Adrenal gland (tissue), 12 donors: Measurements from ENCODE around the gene GLIS1. TPM values are rescaled to one million over a fixed set of nuclear protein-coding genes. Genes with fewer than 3 reads are reported as not detected.

ENCODE experiments used
- DNase-seq, 7 donors: peaks; one replicate each; pipeline ENCODE4 v3.0.0-alpha.2; 2019 to 2020
- H3K27ac ChIP-seq, 5 donors: fragments of 200-600 bp; sonication (generic) in 4 of 5; 1 replicate in 3 of 5; 2 replicates in 2 of 5; pipeline versions ENCODE4 v1.5.1 to v1.8.0; 2016 to 2020; ENCODE audit warnings: mild to moderate bottlenecking in 1 of 5
- H3K27me3 ChIP-seq: fragments of 200-600 bp; 2 replicates; pipeline ENCODE4 v1.8.0; 2021
- H3K36me3 ChIP-seq, 2 donors: fragments of 200-600 bp; replicated peaks in 1 of 2; 1 replicate in 1 of 2; 2 replicates in 1 of 2; pipeline versions ENCODE4 v1.5.1 to v1.8.0; 2018 to 2022
- H3K4me1 ChIP-seq, 2 donors: fragments of 200-600 bp; replicated peaks in 1 of 2; 1 replicate in 1 of 2; 2 replicates in 1 of 2; pipeline versions ENCODE4 v1.5.1 to v1.8.0; 2018 to 2021
- H3K4me3 ChIP-seq, 4 donors: fragments of 200-600 bp; sonication (generic) in 3 of 4; one replicate each; pipeline ENCODE4 v1.5.1; 2016 to 2018
- H3K9me3 ChIP-seq, 3 donors: fragments of 200-600 bp; sonication (generic) in 1 of 3; replicated peaks in 1 of 3; 1 replicate in 2 of 3; 2 replicates in 1 of 3; pipeline versions ENCODE4 v1.5.1 to v1.8.0; 2016 to 2021
- POLR2A ChIP-seq, 2 donors: fragments of 450-650 bp; IDR thresholded peaks; one replicate each; pipeline ENCODE4 v1.6.1; 2017; ENCODE audit warnings: antibody characterized with exemption in 2 of 2, mild to moderate bottlenecking in 2 of 2, moderate library complexity in 1 of 2
- WGBS, 4 donors: extraction: QIAGEN DNeasy Blood & Tissue Kit in 2 of 4; methylation state at CpG; one replicate each; pipeline versions ENCODE4 v1.1.5 to v1.1.7; 2013 to 2017; 5-methylcytosine and 5-hydroxymethylcytosine counted together
- intact Hi-C, 2 donors: fragments of 100-400 bp; cut with DNase I; formaldehyde crosslinking; loops; one replicate each; pipeline versions ENCODE4 v1.14.1 to v1.15.0; 2022 to 2023
- polyA plus RNA-seq, 3 donors: library from polyadenylated mRNA; stranded (reverse); fragments of 200-250 nt in 2 of 3; fragments of 350-450 nt in 1 of 3; fragmentation: Illumina TruSeq in 1 of 3; extraction: RNeasy Lipid Tissue Mini Kit (QIAGEN cat#74804) in 1 of 3; gene quantifications; one replicate each; pipeline ENCODE4 v1.2.3, GENCODE V29; 2013 to 2014
- total RNA-seq, 9 donors: library from RNA; depleted of rRNA in 4 of 9; stranded (reverse); fragments of >200 nt in 4 of 9; fragments of 120-200 nt in 1 of 9; fragmentation: NEBNext Ultra II Directional in 1 of 9; extraction: Animal tissue kit (Norgen Biotek cat#: 25700) in 1 of 9; gene quantifications; one replicate each; pipeline versions ENCODE4 v1.1.0 to v1.2.4, GENCODE V29; 2013 to 2023
- TF ChIP-seq, protein P1 (sequence below), 6 experiments: fragments of 450-650 bp in 4 of 6; fragments of 200-600 bp in 2 of 6; sonication (generic) in 1 of 6; IDR thresholded peaks; 1 replicate in 5 of 6; 2 replicates in 1 of 6; pipeline versions ENCODE4 v1.5.1 to v1.8.0; 2016 to 2021; ENCODE audit warnings: antibody characterized with exemption in 6 of 6, mild to moderate bottlenecking in 2 of 6, moderate library complexity in 1 of 6
- donor health status: healthy with polysubstance abuse.
- donor health status: Bipolar disorder and iron deficiency.
- donor health status: DM: yes; HTN: yes; CAD: no.
- donor health status: DM: no; HTN: no; CAD: no.
- donor health status: DM: no; HTN: no; CAD: no.
- donor health status: DM: yes; HTN: yes; CAD: no.

The GLIS1 gene
- total and polyA plus RNA-seq, 12 donors: 0.08 to 0.37 (median 0.14) TPM; not detected in 6

DNA sequence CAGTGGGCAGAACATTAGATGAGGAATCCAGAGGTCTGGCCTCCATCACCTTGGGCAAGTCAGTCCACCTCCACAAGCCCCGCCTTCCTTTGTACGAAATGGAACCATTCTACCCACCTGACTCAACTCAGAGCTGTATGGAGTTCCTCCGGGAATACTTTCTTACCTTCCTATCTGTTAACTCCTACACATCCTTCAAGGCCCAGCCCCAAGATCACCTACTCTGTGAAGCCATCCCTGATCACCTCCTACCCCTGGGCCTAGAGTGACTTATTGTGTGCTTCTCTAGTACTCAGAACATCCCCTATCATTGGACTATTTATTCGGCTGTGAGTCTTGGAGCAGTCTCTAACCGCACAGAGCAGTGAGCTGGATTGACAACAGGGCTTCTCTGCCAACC, 66.7 kb downstream of the GLIS1 start:
- Histone ChIP-seq H3K9me3 (no peaks in the 10 kb centered on the region), H3K4me1 (no peaks in the 10 kb centered on the region), H3K27me3 (no peaks in the 10 kb centered on the region), H3K27ac (no peak overlapping the region), H3K4me3 (no peak overlapping the region), H3K36me3 (no peaks in the 10 kb centered on the region)
- intact Hi-C loops: no loop called here
- 94 to 96% (median 95%) methylated on average over 3 to 5 of the region's 5 CpGs for WGBS, 4 donors
- TF ChIP-seq, protein P1, sequence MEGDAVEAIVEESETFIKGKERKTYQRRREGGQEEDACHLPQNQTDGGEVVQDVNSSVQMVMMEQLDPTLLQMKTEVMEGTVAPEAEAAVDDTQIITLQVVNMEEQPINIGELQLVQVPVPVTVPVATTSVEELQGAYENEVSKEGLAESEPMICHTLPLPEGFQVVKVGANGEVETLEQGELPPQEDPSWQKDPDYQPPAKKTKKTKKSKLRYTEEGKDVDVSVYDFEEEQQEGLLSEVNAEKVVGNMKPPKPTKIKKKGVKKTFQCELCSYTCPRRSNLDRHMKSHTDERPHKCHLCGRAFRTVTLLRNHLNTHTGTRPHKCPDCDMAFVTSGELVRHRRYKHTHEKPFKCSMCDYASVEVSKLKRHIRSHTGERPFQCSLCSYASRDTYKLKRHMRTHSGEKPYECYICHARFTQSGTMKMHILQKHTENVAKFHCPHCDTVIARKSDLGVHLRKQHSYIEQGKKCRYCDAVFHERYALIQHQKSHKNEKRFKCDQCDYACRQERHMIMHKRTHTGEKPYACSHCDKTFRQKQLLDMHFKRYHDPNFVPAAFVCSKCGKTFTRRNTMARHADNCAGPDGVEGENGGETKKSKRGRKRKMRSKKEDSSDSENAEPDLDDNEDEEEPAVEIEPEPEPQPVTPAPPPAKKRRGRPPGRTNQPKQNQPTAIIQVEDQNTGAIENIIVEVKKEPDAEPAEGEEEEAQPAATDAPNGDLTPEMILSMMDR (IDR thresholded peaks at IDR 0.05): no peak
- TF ChIP-seq POLR2A (IDR thresholded peaks at IDR 0.05): no peak
- DNase-seq: no peak

DNA sequence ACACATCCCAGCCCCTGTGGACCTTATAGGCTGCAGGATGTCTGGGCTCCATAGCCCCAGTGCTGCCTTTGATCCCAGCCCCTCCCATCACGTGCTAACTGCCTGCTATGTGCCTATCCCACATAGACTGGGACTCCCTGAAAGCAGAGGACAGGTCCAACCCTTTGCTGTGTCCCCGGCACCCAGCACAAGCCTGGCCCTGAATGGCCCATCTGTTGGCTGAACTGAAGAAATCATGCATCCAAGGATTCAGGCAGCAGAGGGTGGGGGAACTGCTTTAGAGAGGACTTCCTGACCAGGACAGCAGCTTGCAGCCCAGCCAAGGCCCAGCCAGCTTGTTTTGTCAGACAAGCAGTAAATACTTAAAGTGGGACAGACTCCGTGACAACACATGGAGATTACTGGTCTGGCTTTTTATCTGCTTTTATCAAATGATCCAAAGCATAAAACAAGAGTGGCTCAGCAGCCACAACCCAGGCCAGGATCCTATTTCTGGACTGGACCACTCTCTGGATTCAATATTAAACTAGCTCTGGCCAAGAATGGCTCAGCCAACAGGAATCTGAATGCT, 69.3 kb downstream of the GLIS1 start:
- Histone ChIP-seq H3K27ac (no peak overlapping the region), H3K36me3 (no peaks in the 10 kb centered on the region), H3K4me3 (no peak overlapping the region), H3K27me3 (no peaks in the 10 kb centered on the region), H3K9me3 (no peaks in the 10 kb centered on the region), H3K4me1 (no peaks in the 10 kb centered on the region)
- TF ChIP-seq, protein P1 (IDR thresholded peaks at IDR 0.05): no peak
- TF ChIP-seq POLR2A (IDR thresholded peaks at IDR 0.05): no peak
- 66 to 77% (median 72%) methylated on average over 3 of the region's 3 CpGs for WGBS, 4 donors
- no peak for DNase-seq
- intact Hi-C loops: no loop called here

DNA sequence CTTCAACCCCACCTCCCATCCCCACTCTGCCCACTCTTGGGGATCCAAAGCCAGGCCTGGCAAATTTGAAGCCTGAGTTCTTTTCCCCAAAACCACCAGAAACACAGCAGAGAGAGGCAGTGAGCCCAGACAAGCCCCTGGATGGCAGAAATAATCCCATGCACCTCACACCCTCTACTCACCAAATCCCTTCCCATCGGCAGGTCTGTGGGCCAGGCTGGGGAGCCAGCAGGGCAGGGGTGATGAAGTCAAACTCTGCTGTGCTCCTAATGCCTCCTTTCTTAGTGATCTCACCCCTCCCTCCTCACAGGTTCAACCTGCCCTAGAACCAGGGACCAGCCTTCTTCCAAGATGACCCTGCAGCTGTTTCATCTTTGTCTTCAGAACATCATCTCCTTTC, 72.4 kb downstream of the GLIS1 start:
- Histone ChIP-seq H3K27ac (no peak overlapping the region), H3K36me3 (no peaks in the 10 kb centered on the region), H3K4me1 (no peaks in the 10 kb centered on the region), H3K4me3 (no peak overlapping the region), H3K9me3 (no peaks in the 10 kb centered on the region), H3K27me3 (no peaks in the 10 kb centered on the region)
- no peak for DNase-seq
- WGBS, 4 donors: 89 to 94% (median 93%) methylated on average over 1 of the region's 1 CpG
- no peak for TF ChIP-seq POLR2A (IDR thresholded peaks at IDR 0.05)
- TF ChIP-seq, protein P1 (IDR thresholded peaks at IDR 0.05): no peak
- intact Hi-C loops: no loop called here

DNA sequence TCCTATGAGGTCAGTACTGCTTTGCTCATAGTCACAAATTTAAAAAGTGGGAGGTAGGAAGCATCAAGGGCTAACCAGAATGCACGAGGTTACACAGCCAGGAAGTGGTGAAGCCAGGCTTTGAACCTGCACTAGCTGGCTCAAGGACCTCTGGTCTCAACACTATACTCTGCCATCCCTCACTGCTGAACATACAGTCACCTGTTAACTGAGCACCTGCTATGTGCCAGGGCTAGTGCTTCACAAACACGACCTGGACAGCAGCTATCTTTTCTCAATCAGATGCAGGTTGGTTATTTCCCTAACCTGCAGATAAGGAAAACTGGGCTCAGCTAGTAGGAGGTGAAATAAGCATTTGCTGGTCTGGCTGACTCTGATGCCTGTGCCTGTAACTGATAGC, 73.0 kb downstream of the GLIS1 start:
- TF ChIP-seq, protein P1 (IDR thresholded peaks at IDR 0.05): no peak
- TF ChIP-seq POLR2A (IDR thresholded peaks at IDR 0.05): no peak
- Histone ChIP-seq H3K27me3 (no peaks in the 10 kb centered on the region), H3K36me3 (no peaks in the 10 kb centered on the region), H3K27ac (no peak overlapping the region), H3K9me3 (no peaks in the 10 kb centered on the region), H3K4me3 (no peak overlapping the region), H3K4me1 (no peaks in the 10 kb centered on the region)
- DNase-seq: no peak
- intact Hi-C loops: no loop called here
- 31 to 54% (median 45%) methylated on average over 2 of the region's 2 CpGs for WGBS, 4 donors
